HepG2 (cell line): Measurements from ENCODE around the gene DOCK2. TPM values are rescaled to one million over a fixed set of nuclear protein-coding genes. Genes with fewer than 3 reads are reported as not detected.

ENCODE experiments used
- ATAC-seq: fragments of 200-7000 bp; cut with Tn5 transposase; 3 replicates; pipeline ENCODE4 v1.9.1; 2020; ENCODE audit warnings: mild to moderate bottlenecking, moderate library complexity
- BruUV-seq: library from RNA; stranded (reverse); fragments of 400-500 nt; replicated peaks from 2 replicates; lab custom pipeline; 2021; lab: Mats Ljungman, UMichigan
- CTCF ChIA-PET: fragments of 300-600 bp; formaldehyde crosslinking; extraction: SDS; loops from one replicate; lab custom pipeline; 2021; ENCODE audit warnings: low total read pairs, inconsistent platforms, low intra/inter-chr PET ratio; lab: Yijun Ruan, JAX
- POLR2A ChIA-PET: fragments of 350-600 bp; sonication (Branson Sonifier 250); formaldehyde crosslinking; loops from one replicate; lab custom pipeline; 2020; ENCODE audit warnings: antibody characterized with exemption, inconsistent platforms; lab: Yijun Ruan, JAX
- DNase-seq: peaks from one replicate; pipeline ENCODE4 v3.0.0-alpha.2; 2015; ENCODE audit warnings: low spot score
- FAIRE-seq: peaks from 3 replicates; lab custom pipeline; 2011; peaks lifted over from hg19 to GRCh38; lab: Jason Lieb, UNC
- H2AFZ ChIP-seq: one replicate; pipeline ENCODE4 v1.6.1; 2011; ENCODE audit warnings: low read length, inconsistent platforms
- H3K27ac ChIP-seq: fragments of 300-600 bp; 3 replicates; pipeline ENCODE4 v1.8.0; 2011; ENCODE audit warnings: mixed run types, mild to moderate bottlenecking, mixed read lengths, low read length, inconsistent platforms; ENCODE audit not compliant: insufficient read depth; ENCODE audit errors: extremely low read length
- H3K27me3 ChIP-seq, 2 experiments: fragments of 200-600 bp in 1 of 2; 2 replicates in 1 of 2; 3 replicates in 1 of 2; pipeline versions ENCODE4 v1.6.0 to v1.8.0; 2011; ENCODE audit warnings: low read length in 2 of 2, mild to moderate bottlenecking in 2 of 2, moderate library complexity in 2 of 2, inconsistent platforms in 1 of 2; ENCODE audit not compliant: insufficient read depth in 2 of 2, control insufficient read depth in 1 of 2
- H3K36me3 ChIP-seq, 2 experiments: fragments of 200-600 bp in 1 of 2; replicated peaks in 1 of 2; 2 replicates in 1 of 2; 3 replicates in 1 of 2; pipeline versions ENCODE4 v1.5.1 to v1.8.0; 2011; ENCODE audit warnings: low read length in 2 of 2, inconsistent platforms in 1 of 2; ENCODE audit not compliant: insufficient read depth in 2 of 2, control insufficient read depth in 1 of 2
- H3K4me1 ChIP-seq: 2 replicates; pipeline ENCODE4 v1.5.1; 2012; ENCODE audit warnings: low read length, inconsistent platforms; ENCODE audit not compliant: insufficient read depth
- H3K4me2 ChIP-seq: 2 replicates; pipeline ENCODE4 v1.6.0; 2011; ENCODE audit warnings: low read depth, low read length, inconsistent platforms
- H3K4me3 ChIP-seq, 3 experiments: fragments of 200-600 bp in 1 of 3; sonication (generic), shearing (Covaris generic) in 1 of 3; replicated peaks in 1 of 3; 2 replicates each; pipeline ENCODE4 v1.5.1; 2011 to 2016; ENCODE audit warnings: low read length in 3 of 3, inconsistent platforms in 2 of 3, low read depth in 2 of 3, mild to moderate bottlenecking in 2 of 3, control low read depth in 1 of 3, mixed read lengths in 1 of 3; ENCODE audit not compliant: insufficient read depth in 1 of 3
- H3K79me2 ChIP-seq: one replicate; pipeline ENCODE4 v1.6.1; 2011; ENCODE audit warnings: low read length, inconsistent platforms; ENCODE audit not compliant: insufficient read depth
- H3K9ac ChIP-seq: 2 replicates; pipeline ENCODE4 v1.6.0; 2011; ENCODE audit warnings: mild to moderate bottlenecking, low read depth, low read length, inconsistent platforms; ENCODE audit not compliant: insufficient read depth
- H3K9me3 ChIP-seq: 2 replicates; pipeline ENCODE4 v1.5.1; 2012; ENCODE audit warnings: mild to moderate bottlenecking, low read length
- H4K20me1 ChIP-seq: 2 replicates; pipeline ENCODE4 v1.6.0; 2011; ENCODE audit warnings: inconsistent platforms, mild to moderate bottlenecking, low read length, moderate library complexity; ENCODE audit not compliant: insufficient read depth
- CTCF ChIP-seq: sonication (generic); formaldehyde crosslinking; IDR thresholded peaks from 2 replicates; pipeline ENCODE4 v1.5.0; 2020; ENCODE audit warnings: mild to moderate bottlenecking, missing genetic modification reagents, moderate library complexity
- FOSL1 ChIP-seq: sonication (generic); formaldehyde crosslinking; IDR thresholded peaks from 2 replicates; pipeline ENCODE4 v1.9.0; 2021; ENCODE audit warnings: missing genetic modification reagents, borderline replicate concordance
- STAG1 ChIP-seq: sonication (generic); formaldehyde crosslinking; IDR thresholded peaks from 2 replicates; pipeline ENCODE4 v1.4.0; 2020; ENCODE audit warnings: missing genetic modification reagents
- XRCC5 ChIP-seq: fragments of 200-400 bp; formaldehyde crosslinking; optimal IDR thresholded peaks from 2 replicates; pipeline ENCODE3; 2017; ENCODE audit warnings: mild to moderate bottlenecking, low read length
- ZBTB7B ChIP-seq: sonication (generic); formaldehyde crosslinking; IDR thresholded peaks from 2 replicates; pipeline ENCODE4 v1.4.0; 2020; ENCODE audit warnings: missing genetic modification reagents
- WGBS: methylation state at CpG from one replicate; pipeline ENCODE4 v1.1.6; 2017; ENCODE audit warnings: low lambda C conversion rate; 5-methylcytosine and 5-hydroxymethylcytosine counted together
- in situ Hi-C: cut with HindIII; loops from 2 replicates; pipeline ENCODE4 v1.10.0; 2017; ENCODE audit warnings: low pct_unique_long_range_greater_than_20kb; ENCODE audit not compliant: extremely low pct_ligation_motif_present
- intact Hi-C: fragments of 100-400 bp; cut with micrococcal nuclease; formaldehyde crosslinking; loops from one replicate; pipeline ENCODE4 v1.10.0; 2022; ENCODE audit not compliant: unreplicated experiment
- polyA plus RNA-seq, 8 experiments: library from polyadenylated mRNA; depleted of rRNA in 3 of 8; stranded (reverse) in 7 of 8; unstranded in 1 of 8; fragments of >200 nt; fragmentation: Illumina TruSeq in 4 of 8; extraction: Trizol in 4 of 8; gene quantifications; 2 replicates each; pipeline versions ENCODE4 v1.2.1 to v1.2.3, GENCODE V29; 2011 to 2016; ENCODE audit warnings: low read depth in 4 of 8, missing spikeins in 1 of 8, mixed read lengths in 1 of 8; ENCODE audit not compliant: insufficient read depth in 1 of 8
- total RNA-seq, 5 experiments: library from RNA; depleted of rRNA; stranded (reverse); fragments of >200 nt; fragmentation: Illumina TruSeq; extraction: Trizol; gene quantifications; 2 replicates each; pipeline ENCODE4 v1.2.3, GENCODE V29; 2016; ENCODE audit warnings: low read depth in 1 of 5

Gene DOCK2
- total and polyA plus RNA-seq, 2 of the 13 experiments (the other 11 are each of a cell fraction or from before 2014, with no cell fraction given) = not detected

GRCh38 chr5:170070556-170071412 lies 433.7 kb downstream of the DOCK2 start:
- intact Hi-C loops (loop anchor here (2.0 kb wide), 1 partner anchor 370 kb away; no protein-coding TSS in a partner anchor), in situ Hi-C loops (no loop called here)
- Histone ChIP-seq H3K36me3 (no peaks in the 10 kb centered on the region), H3K9me3 (no peaks in the 10 kb centered on the region), H3K27ac (no peak overlapping the region), H3K9ac (no peak overlapping the region), H3K79me2 (no peaks in the 10 kb centered on the region), H4K20me1 (no peaks in the 10 kb centered on the region), H3K27me3 (peaks cover 0 to 1% of the 10 kb centered on the region in 2 experiments; a peak in 1 of 5 replicates), H3K4me1 (no peaks in the 10 kb centered on the region), H2AFZ (no peak overlapping the region), H3K4me2 (no peak overlapping the region), H3K4me3 (no peak overlapping the region)
- FAIRE-seq = no peak
- 8% methylated on average over 6 of the region's 14 CpGs for WGBS
- no TSS peak for BruUV-seq
- ChIA-PET CTCF (no interaction called here), POLR2A (interaction anchor here (0.5 kb wide), 1 partner anchor 1019 kb away, joined by 3 read pairs; no protein-coding TSS in a partner anchor)
- TF ChIP-seq ZBTB7B (CRISPR knock-in tag) (peak; percentile 82), FOSL1 (CRISPR knock-in tag) (no peak), STAG1 (CRISPR knock-in tag) (0 out of 2 replicates have a peak, but pooled peaks have one; percentile 29), XRCC5 (peak; percentile 35), CTCF (CRISPR knock-in tag) (peak; percentile 73)
- no peak for DNase-seq
- peak; percentile 93 for ATAC-seq
